Forelimb muscle (tissue), 1 donor: ENCODE data around the gene DDX1. TPM values are rescaled to one million over a fixed set of nuclear protein-coding genes. Genes with fewer than 3 reads are reported as not detected.

ENCODE experiments used
- DNase-seq: peaks from one replicate; pipeline ENCODE4 v3.0.0-alpha.2; 2013; ENCODE audit warnings: low read depth
- polyA plus RNA-seq: library from polyadenylated mRNA; unstranded; fragments of 120-200 nt; gene quantifications from one replicate; pipeline ENCODE4 v1.2.1, GENCODE V29; 2013; ENCODE audit not compliant: insufficient read length

The DDX1 gene
- polyA plus RNA-seq, 1 donor: 91.8 TPM

DNA sequence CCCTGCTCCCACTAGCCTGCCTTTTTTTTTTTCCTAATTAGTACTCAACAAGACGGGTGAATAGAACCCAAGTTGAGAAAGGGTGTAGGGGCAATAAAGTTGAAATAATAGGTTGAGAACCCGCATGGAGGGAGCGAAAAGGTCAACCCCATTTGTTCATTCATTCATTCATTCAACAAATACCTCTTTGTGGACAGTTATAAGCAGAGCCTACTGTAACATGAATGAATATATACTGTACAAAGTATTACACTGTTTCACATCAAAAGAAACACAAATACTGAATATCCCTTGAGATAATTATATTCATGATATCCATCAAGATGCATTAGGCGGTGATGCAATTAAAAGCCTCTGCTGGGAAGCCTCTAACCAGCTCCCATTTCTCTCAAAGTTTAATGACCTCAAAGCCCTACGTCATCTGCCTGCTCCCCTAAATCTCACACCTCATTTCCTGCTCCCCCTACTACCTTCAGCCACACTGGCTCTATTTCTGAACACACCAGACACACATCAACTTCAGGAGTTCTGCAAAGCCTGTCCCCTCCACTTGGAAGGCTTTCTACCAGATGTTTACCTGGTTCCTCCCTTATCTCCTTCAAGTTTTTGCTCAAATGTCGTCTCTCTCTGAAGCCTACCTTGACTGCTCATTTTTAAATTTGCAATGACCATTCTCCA, 29.2 kb upstream of the DDX1 start:
- DNase-seq: no peak

DNA sequence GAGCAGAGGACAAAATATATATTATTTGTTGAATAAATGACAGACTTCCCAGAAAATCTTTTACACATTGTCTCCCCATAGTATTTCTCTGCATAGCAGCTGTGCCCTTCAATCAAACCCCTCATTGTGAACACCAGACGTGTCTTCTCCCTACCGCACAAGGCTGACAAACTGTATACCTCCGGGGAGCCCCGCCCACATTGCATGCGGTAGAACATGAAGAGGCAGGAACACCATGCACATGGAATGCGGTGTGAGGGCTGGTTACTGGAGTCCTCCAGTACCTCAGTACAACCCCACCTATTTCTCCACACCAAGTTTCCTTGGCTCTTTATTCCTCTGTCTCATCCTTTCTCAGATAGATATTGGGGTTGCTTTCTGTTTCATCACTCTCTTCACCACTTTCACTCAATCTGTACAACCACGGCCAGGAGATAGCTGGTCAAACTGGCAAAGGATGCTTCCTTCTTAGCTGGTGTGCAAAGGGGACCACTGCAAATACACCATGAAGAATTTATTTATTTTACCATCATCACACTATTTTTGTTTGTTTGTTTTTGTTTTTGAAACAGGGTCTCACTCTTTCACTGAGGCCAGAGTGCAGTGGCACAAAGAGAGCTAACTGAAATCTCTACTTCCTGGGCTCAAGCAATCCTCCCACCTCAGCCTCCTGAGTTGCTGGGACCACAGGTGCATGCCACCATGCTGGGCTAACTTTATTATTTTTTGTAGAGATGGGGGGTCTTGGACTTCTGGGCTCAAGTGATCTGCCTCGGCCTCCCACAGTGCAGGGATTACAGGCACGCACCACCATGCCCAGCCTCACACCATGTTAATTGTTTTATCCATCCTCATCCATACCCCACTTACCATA, 28.2 kb upstream of the DDX1 start:
- DNase-seq: no peak

DNA sequence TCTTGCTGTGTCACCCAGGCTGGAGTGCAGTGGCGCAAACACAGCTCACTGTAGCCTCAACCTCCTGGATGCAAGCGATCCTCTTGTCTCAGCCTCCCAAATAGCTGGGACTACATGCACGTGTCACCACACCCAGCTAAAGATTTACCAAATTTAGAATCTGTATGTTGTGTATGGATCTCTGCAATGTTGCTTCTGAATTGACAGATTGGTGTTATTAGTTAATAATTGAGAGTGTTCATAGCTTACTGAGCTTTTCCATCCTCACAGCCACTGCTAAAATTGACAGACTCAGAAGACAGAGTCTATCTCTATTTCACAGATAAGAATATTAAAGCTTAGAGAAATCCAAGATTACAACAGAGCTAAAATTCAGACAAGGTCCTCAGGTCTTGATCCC, 26.3 kb upstream of the DDX1 start:
- DNase-seq: no peak

DNA sequence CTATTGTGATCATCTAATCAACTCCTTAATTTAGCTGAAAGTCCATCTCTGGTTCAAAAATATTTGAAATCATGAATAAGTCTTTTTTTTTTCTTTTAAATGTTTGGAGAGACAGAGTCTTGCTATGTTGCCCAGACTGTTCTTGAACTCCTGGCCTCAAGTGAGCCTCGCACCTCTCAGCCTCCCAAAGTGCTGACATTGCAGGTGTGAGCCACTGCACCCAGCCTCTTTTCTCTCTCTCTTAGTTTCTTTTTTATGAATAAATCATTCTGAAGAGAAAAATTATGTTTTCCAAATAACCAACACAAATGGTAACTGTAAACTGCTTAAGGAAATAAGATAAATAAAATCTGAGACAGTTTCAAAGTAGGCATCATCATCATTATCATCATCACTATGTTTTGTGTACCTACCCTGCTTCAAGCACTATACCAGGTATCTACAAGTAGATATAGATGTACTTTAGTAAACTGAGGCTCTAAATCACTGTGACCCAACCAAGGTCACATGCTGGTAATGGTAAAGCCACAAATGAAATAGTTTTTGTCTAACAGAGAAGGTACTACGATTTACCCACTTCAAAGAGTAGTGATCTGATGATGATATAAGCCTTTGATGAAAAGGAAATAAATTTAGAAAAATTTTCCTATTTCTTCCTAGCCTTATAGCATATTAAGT, 25.5 kb upstream of the DDX1 start:
- no peak for DNase-seq

DNA sequence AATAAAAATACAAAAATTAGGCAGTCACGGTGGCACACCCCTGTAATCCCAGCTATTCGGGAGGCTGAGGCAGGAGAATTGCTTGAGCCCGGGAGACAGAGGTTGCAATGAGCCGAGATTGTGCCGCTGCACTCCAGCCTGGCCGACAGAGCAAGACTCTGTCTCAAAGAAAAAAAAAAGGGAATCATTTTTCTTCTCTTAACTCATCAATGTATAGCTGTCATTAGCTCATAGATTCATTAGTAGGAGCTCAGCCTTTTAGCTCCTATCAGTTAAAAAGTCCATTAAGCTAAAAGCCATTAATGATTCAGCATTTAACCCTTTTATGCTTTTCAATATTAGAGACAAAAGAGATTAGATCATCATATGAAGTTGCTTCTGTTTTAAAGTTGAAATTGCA, 24.8 kb upstream of the DDX1 start:
- DNase-seq: no peak

DNA sequence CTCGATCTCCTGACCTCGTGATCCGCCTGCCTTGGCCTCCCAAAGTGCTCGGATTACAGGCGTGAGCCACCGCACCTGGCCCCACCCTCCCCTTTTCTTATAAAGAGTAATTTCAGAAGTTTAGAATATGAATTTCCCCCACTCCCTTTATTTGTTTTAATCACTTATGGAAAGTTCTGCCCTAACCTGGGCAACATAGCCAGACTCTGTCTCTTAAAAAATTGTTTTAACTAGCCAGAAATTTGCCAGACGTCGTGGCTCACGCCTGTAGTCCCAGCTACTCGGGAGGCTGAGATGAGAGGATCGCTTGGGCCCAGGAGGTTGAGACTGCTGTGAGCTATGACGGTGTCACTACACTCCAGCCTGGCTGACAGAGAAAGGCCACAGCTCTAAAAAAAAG, 22.8 kb upstream of the DDX1 start:
- DNase-seq: no peak

DNA sequence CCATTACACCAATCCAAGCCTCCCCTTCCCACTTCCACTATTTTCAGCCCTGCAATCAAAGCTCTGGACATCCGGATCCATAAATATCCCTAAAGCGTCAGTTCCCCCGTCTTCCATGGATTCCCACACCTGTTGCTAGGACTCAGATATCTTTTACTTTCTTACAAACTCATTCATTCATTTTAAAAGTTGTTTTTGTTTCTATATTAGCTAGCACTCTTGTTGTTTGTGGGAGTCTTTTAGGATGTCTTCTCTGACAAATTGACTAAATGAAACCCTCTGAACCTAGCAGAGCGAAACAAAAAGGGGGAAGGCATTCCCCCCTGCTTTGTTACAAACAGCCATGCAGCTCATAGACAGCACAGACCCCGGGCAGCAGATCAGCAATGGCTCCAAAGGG, 21.6 kb upstream of the DDX1 start:
- no peak for DNase-seq

DNA sequence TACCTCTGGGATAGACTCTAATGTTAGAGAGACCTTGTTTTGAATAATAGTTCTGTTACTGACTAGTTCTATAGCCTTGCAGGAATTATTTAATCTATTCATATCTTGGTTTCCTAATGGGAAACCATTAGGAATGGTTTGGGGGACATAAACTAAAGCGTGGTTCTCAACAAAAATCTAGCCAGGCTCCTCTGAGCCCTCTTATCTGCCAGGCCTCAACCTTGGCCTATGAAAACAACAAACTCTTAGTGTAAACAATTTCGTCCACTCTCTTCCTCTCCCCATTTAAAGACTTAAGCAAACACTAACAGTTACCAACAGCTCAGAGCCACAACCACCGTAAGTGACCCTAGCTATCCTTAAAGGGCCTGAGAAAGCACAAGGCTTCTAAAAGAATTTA, 19.9 kb upstream of the DDX1 start:
- no peak for DNase-seq

DNA sequence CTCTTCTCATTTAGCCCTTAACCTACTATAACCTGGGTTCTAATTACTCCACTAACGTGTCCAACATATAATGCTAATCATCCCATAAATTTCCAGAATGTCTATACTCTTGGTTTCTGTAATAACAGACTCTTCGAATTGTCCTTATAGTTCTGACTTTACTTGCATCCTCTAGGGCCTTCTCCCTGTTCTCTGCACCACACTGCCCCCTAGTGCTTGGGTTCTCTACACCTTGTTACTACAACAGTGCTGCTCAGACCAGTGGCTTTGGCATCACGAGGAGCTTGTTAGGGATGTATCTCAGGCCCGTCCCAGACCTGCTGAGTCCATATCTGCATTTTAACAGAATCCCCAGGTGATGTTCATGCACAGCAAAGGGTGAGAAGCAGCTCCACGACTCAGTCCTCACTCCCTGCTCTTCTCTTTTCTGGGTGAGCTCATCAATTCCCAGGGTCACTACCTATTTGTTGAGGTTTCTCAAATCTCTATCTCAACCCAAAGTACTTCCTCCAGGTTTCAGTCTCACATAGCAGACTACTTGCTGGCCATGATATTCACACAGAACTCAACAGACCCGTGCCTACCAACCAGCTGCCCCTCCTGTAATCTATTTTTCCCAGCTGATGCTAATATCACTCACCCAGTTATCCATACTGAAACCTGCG, 14.5 kb upstream of the DDX1 start:
- DNase-seq: no peak

DNA sequence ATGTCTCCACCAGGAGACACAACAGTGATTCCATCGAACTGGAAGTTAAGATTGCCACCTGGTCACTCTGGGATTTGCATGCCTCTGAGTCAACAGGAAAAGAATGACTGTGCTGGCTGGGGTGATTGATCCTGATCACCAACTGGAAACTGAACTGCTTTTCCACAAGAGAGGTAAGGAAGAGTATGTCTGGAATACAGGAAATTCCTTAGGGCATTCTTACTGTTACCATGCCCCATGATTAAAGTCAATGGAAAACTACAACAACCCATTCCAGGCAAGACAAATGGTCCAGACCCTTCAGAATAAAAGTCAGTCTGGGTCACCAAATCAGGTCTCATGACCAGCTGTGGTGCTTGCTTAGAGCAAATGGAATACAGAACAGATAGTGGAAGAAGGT, 12.0 kb upstream of the DDX1 start:
- DNase-seq: no peak

DNA sequence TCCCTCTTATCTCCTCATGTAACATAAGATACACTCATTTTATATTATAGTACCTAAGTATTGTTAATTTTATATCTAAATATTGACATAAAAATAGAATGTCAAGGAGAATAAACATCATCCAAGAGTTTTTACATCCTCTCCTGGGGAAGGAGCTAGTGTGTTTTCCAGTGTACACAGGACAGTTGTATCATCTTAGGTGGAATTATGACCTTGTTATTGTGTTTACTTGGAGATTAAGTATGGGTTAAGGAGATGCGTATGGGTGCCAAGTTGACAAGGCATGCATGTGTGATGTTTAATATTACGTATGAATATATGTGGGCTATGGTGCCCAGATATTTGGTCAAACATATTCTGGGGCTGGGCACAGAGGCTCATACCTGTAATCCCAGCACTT, 11.2 kb upstream of the DDX1 start:
- no peak for DNase-seq

DNA sequence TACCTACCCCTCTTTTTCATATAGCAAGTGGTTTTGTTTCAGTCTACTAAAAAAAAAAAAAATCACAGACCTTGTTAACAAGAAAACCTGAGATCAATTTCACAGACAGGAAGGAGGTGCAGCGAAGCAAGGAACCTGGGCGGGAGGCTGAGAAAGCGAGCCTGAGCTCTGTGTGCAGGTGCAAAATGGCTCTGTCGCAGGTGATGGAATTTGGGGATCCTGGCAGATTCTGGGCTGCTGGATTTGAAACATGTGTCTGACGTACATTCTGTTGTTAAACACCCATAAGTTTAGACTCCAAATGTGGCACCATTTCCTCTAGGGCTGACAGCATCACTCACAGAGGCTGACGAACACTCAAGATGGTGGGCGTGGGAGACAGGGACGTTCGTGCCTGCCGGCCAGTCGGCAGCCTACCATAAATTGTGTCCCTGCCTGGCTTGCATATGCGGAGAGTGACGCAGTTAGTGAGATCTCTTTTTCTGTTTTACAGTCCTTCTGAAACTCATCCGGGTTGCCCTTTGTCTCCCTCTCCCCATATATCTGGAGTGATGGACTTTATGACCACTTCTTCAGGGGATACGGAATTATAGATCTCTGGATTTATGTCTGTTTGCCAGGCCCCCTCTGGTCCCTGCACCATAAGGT, 8.8 kb upstream of the DDX1 start:
- DNase-seq: no peak

DNA sequence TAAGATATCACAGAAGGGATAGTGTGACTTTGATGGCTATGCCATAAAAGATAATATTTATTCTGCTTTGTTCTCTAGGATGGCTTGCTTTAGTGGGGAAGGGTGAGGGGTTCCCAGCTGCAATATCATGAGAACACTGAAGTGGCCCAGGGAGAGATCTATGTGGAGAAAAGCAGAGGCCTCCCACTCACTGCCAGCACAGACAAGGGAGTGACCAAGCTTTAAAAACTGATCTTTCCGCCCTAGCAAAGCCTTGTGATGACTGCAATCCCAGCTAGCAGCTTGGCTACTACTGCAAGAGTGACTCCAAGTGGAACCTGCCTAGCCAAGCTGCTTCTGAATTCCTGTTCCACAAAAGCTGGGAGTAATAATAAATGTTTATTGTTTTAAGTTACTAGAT, 7.8 kb upstream of the DDX1 start:
- no peak for DNase-seq

DNA sequence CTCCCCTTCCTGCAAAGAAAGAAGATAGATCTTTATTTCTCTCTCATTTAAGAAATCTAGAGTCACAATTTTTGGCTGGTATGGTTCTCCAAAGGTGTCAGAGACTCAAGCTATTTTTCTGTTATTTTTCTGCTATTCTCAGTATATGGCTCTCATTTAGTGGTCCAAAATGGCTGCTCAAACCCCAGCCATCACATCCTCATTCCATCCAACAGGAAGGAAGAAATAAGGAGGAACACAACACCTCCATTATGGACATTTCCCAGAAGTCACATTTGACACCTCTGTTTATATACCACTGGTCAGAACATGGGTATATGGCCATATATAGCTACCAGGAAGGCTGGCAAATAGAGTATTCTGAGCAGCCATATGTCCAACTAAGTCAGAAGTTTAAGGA, 7.4 kb upstream of the DDX1 start:
- DNase-seq: no peak

DNA sequence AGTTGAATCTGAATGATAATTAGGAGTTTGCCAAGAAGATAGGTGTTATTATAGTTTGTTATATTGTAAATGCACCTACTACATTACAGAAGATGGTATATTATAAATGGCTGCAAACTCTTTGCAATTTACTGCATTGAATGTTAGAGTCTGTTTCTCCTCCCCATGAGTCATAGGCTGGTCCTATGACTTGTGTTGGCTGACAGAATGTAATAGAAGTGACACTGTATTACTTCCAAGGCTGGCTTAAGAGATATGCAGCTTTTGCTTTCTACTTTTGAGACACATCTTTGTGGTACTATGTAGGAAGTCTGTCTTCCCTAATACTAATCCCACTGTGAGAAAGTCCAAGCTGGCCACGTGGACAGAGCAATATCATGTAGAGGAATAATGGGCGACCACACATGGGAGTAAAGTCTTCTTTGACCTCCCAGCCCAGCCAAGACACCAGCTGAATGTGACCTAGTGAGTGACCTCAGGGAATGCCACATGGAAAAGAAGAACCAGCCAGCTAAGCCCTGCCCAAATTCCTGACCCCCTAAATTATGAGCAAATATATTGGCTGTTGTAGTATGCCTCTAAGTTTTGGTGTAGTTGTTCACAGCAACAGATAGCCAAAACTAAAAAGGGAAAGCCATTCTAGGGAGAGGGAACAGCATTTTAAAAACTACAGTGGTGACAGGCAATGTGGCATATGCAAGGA, 6.8 kb upstream of the DDX1 start:
- no peak for DNase-seq

DNA sequence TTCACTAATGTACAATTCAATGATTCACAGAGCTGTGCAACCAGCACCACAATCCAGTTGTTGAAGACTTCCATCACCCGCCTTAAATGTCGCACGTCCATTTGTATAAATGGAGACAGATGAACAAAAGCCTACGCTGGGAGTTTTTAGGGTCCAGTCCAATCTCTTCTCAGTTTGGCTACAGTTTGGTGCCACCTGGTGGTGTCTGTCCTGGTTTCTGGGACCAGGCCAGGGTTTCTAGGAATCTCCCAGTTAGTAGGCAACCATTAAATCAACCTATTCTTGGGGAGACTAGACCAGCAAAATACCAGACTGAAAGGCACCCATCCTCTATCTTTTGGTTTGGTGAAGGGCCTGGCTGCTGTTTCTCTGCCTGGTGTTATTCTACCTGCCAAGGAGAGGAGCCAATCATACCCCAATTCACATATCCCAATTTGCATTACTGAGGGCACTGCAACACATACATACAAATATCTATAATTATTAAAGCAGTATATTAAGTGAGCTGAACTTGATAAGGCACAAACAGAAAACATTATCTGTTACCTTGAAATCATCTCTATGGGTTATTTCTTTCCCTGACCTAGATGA, 3.2 kb upstream of the DDX1 start:
- no peak for DNase-seq

DNA sequence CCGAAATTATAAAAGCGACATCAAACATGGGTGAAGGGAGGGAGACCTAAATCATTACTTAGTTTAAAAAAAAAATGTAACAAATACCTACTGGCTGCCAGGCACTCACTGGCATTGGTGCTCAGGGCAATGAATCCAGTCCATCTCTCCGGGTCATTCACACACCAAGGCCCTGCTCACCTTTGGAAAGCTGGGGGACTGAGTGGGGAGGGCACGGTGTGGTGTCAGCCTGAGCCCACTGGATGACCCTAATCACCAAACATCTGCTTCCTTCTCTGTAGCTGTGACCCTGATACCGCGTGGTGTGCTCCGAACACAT, 336 bp upstream of the DDX1 start:
- no peak for DNase-seq

DNA sequence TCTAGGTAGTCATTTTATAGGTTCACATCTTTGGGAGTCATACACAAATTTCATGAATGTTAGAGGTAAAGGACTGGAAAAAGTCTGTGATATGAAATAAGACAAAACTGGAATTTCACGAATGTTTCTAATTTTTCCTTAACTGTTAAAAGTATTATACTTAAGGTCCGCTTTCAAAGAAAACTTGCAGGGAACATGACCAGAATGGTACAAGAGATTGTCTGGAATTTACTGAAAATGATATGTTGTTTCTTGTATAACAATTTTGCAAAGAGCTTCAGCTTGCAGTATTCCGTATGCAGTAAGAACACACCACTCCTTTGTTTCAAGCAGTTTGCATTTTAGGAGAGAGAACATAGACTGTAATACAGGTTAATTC, 1.6 kb downstream of the DDX1 start:
- DNase-seq: no peak

DNA sequence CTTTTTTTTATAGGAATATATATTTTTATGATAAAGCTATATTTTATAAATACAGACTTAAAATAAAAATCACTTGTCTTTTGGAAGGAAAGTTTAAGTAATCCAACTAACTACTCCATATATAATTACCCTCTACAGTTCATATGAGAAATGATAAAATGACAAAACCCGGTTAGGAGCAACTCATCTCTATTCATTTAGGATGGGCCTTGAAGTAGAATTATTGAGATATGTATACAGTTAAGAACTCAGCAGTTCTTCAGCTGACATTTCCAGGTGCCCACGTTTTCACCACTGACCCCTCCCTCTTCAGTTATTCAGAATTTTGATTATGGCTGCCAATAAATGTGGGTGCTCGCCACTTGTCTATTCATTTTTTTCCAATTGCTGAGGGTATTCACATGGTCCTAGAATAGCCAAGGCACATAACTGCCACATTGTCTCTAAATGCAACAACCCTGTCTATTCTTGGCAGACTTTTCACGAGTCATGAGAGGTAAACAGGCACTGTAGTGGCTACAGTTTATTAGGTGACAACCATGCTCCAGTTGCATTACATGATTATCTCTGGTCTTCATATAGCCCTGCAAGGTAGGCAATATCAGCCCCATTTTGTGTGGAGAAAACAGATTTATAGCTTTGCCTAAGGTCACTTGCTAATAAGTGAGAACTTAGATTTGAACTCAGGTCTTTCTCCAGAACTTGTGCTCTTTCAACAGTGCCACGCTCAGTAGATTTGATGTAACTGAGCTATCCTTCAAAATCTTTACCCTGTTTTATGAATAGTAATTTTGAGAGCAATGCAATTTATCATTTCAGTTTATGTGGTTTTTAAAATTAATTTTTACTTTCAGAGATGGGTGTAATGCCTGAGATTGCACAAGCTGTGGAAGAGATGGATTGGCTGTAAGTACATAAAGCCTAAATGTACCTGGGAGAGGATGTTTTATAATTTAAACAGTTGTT, 2.9 kb downstream of the DDX1 start:
- DNase-seq: no peak
